ENCODE measurements around the gene LRP3.
"Not testable (repeated sequence)": the region's sequence is repeated elsewhere in the genome, so short reads cannot be mapped to it uniquely, and the experiment has no call there.

The LRP3 gene

GRCh38 chr19:33193865-33194362, at the start of gene LRP3:
Gene LRP3 (plus strand): TSS chr19:33194330. CDS start chr19:33194786, 456 bp downstream.
- DNase-seq = no peak

GRCh38 chr19:33146209-33146608, 47.9 kb upstream of the LRP3 start:
- no peak for DNase-seq

GRCh38 chr19:33147538-33147937, 46.6 kb upstream of the LRP3 start:
- DNase-seq = no peak

GRCh38 chr19:33150852-33151518, 43.1 kb upstream of the LRP3 start:
- no peak for DNase-seq

GRCh38 chr19:33152176-33152575, 42.0 kb upstream of the LRP3 start:
- DNase-seq = peak; percentile 52

- DNase-seq = not testable (repeated sequence)
Observed at GRCh38 chr19:33152625-33153024, 41.5 kb upstream of the LRP3 start.

GRCh38 chr19:33154313-33154712, 39.8 kb upstream of the LRP3 start:
- not testable (repeated sequence) for DNase-seq

GRCh38 chr19:33156334-33156733, 37.8 kb upstream of the LRP3 start:
- no peak for DNase-seq

- peak; percentile 38 for DNase-seq
Observed at GRCh38 chr19:33157906-33158305, 36.2 kb upstream of the LRP3 start.

- DNase-seq = no peak
Observed at GRCh38 chr19:33158365-33158764, 35.8 kb upstream of the LRP3 start.

- no peak for DNase-seq
Observed at GRCh38 chr19:33159149-33159548, 35.0 kb upstream of the LRP3 start.

- DNase-seq = no peak
Observed at GRCh38 chr19:33159893-33160292, 34.2 kb upstream of the LRP3 start.

- no peak for DNase-seq
Observed at GRCh38 chr19:33161201-33161600, 32.9 kb upstream of the LRP3 start.

GRCh38 chr19:33163481-33163880, 30.6 kb upstream of the LRP3 start:
- no peak for DNase-seq

- DNase-seq = not testable (repeated sequence)
Observed at GRCh38 chr19:33166037-33166436, 28.1 kb upstream of the LRP3 start.

GRCh38 chr19:33167438-33167837, 26.7 kb upstream of the LRP3 start:
- DNase-seq = no peak

- no peak for DNase-seq
Observed at GRCh38 chr19:33168528-33168927, 25.6 kb upstream of the LRP3 start.

GRCh38 chr19:33171222-33171795, 22.8 kb upstream of the LRP3 start:
- DNase-seq = no peak

GRCh38 chr19:33171916-33172359, 22.2 kb upstream of the LRP3 start:
- DNase-seq = no peak

- no peak for DNase-seq
Observed at GRCh38 chr19:33174186-33174585, 19.9 kb upstream of the LRP3 start.

GRCh38 chr19:33175156-33175782, 18.9 kb upstream of the LRP3 start:
- DNase-seq = no peak

- no peak for DNase-seq
Observed at GRCh38 chr19:33175886-33176669, 18.1 kb upstream of the LRP3 start.
